Stimulated activated CD4-positive, alpha-beta T cell treated with anti-CD3 and anti-CD28 coated beads, Interleukin-15, amount 100 ng/mL, for 1 hour (primary cell): ENCODE measurements around the gene POTEJ.
"Not testable (repeated sequence)": the region's sequence is repeated elsewhere in the genome, so short reads cannot be mapped to it uniquely, and the experiment has no call there.

Experiments
- DNase-seq, 2 donors: peaks; one replicate each; pipeline ENCODE4 v3.0.0-alpha.2; 2020; ENCODE audit warnings: low read depth in 1 of 2, low spot score in 1 of 2

The POTEJ gene

DNA sequence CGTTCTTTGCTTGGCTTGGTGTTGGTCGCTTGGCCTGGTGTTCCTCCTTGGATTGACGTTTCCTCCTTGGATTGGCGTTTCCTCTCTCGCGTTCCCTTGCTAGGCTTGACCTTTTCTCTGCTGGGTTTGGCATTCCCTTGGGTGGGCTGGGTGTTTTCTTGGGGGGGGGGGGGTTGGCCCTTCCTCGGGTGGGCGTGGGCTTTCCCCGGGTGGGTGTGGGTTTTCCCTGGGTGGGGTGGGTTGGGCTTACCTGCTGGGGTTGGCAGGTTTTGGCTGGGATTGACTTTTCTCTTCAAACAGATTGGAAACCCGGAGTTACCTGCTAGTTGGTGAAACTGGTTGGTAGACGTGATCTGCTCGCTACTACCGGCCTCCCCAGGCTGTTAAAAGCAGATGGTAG is at the start of gene POTEJ:
Gene POTEJ, plus strand, starts transcription at position 301 of the 400 bp plus-strand sequence. Its CDS starts 93 bp downstream, at position 394.
- not testable (repeated sequence) for DNase-seq

DNA sequence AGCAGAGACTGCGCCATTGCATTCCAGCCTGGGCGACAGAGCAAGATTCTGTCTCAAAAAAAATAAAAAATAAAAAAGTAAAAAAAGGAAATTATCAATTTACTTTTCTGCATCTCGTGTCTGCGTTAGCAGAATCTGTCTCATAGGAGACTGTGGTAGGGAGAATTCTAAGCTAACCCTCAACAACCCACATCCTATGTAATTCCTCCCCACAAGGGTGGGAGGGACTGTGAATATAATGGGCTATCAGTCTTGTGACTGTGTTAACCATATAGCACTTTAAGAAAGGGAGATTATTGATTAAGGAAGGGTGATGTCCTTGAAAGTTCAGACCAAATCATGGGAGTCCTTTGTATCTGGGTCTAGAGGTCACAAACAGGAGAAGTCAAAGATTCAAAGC is 45.1 kb upstream of the POTEJ start:
- not testable (repeated sequence) for DNase-seq

DNA sequence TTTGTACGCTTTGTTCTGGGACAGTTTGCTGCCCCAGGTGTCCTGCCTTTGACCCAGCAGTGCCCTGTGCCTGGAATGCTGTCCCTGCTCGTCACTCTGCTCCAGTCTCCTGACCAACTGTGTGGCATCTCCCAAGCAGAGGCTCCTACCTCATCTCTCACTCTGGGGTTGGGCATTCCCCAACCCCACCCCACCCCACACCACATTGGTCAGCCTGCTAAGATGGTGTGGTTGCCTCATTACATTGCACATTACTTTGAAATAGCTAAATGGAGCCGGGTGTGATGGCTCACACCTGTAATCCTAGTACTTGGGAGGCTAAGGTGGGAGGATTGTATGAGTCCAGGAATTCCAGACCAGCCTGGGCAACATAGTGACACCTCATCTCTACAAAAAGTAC is 39.3 kb upstream of the POTEJ start:
- DNase-seq, result not testable (repeated sequence)

DNA sequence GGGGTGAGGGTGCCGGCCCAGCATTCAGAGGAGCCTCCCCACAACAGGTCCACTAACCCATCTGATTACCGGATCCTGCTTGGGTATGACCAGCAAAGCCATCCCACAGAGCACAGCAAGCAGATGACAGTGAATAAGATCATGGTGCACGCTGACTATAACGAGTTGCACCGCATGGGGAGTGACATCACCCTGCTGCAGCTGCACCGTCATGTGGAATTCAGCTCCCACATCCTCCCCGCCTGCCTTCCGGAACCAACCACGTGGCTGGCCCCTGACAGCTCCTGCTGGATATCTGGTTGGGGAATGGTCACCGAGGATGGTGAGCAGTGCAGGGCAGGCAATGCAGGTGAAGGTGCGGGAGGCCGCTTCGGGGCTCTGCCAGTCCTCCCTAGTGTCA is 37.0 kb upstream of the POTEJ start:
- not testable (repeated sequence) for DNase-seq

DNA sequence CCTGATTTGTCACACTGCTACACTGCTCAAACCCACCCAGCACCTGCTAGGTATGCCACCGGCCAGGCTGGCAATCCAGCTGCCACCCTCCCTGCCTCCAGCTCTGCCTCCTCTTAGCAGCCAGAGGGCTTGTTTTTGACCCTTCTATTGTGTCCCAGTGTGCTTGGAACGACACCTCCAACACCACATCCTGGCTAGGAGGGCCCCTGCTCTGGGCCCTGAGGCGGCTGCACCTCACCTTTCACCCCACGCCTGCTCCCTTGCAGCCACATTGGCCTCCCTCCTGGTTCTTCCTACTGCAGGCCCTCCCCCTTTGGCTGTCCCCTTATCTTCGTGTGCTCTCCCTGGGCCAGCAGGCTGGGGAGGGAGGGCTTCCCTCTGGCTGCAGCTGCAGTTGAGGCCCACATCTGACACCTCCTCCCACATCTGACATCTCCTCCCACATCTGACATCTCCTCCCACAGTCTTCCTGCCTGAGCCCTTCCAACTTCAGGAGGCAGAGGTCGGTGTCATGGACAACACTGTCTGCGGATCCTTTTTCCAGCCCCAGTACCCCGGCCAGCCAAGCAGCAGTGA is 34.9 kb upstream of the POTEJ start:
- not testable (repeated sequence) for DNase-seq

DNA sequence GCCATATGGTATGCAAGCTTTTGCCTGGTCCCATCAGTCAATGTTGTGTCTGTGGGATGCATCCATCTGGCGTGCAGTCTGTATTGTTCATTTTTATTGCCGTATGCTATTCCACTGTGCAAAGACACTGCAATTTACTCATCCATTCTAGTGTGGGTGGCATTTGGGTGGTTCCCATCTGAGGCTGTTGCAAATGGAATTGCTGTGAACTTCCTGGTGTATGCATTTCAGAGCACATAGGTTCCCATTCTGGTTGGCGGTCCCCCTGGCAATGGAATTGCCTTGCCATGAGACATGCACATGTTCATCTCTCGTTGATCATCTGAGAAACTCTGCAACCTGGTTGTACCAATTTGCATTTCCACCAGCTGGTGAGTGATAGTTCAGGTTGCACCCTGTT is 33.7 kb upstream of the POTEJ start:
- not testable (repeated sequence) for DNase-seq

DNA sequence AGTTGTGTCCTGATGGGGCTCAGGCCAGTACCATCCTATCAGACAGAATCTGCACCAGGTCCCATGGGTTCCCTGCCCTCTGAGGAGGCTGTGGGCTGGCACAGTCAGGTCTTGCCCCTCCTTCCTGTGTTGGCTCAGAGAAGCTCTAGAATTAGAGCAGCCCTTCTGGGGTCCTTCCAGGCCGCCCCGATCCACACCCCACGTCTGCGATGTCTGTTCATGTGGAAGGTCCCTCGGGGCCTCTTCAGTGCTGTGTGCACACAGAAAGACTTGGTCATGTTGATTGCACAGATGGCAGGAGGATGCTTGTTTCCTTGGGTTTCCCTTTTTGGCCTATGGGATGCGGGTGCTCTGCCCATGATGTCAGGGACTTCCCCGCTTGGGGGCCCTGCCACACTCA is 32.1 kb upstream of the POTEJ start:
- not testable (repeated sequence) for DNase-seq

DNA sequence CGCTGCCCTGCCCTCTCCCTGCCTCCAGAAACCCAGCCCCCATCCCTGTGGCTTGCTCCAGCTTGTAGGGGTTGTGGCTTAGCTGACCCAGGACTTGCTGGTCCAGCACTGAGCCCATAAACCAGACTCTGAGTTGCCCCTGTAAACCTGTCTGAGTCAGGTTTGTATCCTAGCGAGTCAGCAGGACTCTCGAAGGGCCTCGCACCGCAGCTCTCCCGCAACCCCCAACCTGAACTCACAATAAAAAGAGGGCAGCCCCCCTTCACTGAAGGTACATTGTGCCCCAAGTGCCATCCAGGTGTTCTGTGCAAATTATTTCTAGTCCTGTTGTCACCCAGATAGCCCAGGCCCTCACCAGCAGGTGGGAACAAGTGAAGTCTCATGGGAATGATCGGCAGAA is 29.7 kb upstream of the POTEJ start:
- not testable (repeated sequence) for DNase-seq

DNA sequence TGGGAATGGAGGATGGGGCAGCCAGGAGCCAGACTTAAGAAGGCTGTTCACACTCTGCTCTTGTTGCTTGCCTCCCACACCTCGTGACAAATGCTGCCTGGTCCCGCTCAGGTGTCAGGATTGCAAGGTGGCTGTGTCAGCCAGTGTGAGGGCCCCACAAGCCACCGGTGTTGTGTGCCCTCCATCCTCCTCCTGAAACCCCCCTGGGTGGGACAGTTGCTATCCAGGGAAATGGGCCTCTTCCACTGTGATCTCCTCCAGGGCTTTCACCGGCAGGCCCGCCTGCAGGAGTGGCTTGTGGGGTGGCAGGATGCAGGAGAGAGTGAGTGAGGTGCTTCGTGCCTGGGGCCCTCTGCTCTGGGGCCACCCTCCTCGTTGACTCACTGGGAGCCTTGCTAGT is 28.3 kb upstream of the POTEJ start:
- not testable (repeated sequence) for DNase-seq

DNA sequence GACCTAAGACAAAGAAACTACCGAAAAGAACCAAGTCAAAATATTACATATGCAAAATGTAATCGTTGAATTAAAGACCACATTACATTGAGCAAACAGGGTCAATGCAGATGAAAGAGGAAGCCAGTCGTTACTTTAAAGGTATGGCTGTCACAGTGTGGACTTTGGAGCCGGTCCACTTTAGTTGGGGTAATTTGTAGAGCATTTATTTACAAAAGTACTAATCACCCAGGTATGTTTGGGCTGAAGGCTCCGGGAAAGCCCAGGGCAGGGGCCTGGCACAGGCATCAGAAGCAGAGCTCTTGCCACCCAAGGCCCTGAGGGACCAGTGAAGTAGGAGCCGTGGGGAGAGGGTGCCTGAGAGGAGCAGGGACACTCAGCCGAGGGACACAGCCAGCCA is 27.7 kb upstream of the POTEJ start:
- DNase-seq, result not testable (repeated sequence)

DNA sequence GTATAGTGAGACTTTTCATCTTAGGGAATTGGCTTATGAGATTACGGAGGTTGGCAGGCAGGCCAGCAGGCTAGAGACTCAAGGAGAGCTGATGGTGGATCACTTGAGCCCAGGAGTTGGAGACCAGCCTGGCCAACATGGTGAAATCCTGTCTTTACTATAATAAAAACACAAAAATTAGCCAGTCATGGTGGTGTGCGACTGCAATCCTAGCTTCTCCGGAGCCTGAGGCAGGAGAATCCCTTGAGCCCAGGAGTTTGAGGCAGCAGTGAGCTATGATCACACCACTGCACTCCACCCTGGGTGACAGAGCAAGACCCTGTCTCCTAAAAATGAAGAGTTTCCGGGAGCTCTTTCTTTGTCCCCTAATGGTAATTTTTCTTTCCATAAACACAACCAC is 26.5 kb upstream of the POTEJ start:
- DNase-seq, result not testable (repeated sequence)

DNA sequence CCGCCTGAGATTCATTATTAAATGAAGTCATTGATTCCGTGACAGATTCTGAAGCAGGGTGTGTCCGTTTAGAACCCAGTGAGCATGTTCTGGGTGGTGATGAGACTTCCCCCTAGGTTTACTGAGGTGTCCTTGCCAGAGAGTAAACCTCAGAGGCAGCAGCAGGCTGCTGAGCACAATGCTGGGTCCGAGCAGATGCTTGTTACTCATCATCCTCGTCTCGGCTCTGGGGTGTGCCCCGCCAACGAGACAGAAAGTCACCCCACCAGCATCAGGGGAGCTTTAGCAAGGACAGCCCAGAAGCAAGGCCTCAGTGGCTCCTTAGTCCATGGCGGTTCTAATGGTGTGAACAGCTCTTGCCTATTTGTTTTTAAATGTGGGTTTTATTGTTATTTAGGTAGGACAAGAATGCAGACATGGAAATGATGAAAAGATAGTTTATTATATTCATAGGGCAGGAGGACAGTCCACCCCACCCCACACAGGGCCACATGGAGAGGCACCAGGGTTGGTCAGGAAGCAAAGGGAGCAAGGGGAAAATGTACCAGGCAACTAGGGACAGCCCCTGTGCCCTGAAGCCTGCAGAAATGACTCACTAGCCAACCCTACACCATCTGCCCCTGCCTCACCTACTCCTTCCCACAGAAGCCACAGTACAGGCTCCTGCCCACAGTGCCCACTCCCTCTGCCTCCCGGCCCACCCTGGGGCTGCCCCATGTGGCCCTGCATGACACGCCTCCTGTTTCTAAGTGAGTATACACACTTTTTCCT is 22.4 kb upstream of the POTEJ start:
- not testable (repeated sequence) for DNase-seq

DNA sequence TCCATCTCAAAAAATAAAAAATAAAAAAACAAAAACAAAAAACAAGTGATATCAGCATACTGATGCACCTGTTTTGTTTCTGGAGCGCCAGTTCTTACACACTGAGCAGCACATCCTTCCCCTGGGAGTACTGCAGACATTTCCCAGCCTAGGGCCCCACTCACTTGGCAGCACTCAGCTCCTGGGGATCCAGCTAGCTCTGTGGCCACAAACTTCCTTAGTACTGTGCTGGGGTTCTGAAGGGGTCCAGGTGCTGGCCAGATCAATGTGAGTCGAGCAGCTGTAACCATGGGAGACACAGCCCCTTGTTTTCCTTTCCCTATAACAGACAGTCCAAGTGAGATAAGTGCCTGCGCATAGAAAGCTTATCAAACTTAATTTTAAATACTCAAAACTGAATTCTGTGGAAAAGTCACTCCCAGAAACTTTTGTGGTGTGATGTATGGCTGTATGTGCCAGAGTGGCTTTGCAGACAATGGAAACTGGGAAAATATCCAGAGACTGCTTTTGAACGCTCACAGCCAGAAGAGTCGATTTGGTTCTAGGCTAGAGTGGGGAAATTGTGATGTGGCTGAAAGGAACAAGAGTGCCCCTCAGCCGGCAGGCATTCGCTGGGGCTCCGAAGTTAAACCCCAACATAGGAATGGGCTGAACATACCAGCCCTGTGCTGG is 20.9 kb upstream of the POTEJ start:
- DNase-seq, result not testable (repeated sequence)

DNA sequence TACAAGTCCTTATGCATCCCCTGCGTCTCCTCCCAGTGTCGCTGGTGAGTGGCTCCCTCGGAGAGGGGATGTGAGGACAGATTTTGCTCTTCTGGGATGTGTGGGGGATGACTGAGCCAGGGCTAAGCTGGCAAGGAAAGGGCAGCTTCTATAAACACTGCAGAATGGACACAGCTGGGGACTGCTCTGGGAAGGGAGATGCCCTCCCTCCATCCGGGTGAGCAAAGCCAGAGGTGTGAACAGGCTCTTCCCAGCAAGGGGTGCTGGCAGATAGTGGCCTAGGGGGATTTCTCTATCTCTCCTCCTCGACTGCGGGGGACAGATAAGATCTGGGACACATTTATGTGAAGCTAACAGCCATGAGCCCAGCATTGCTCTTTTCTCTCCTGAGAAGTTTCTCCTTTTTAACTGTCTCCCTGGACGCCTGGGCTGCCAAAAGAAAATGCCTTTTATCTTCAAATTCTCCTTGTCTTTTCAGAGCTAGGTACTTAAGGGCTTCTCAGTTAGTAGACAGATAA is 20.3 kb upstream of the POTEJ start:
- not testable (repeated sequence) for DNase-seq

DNA sequence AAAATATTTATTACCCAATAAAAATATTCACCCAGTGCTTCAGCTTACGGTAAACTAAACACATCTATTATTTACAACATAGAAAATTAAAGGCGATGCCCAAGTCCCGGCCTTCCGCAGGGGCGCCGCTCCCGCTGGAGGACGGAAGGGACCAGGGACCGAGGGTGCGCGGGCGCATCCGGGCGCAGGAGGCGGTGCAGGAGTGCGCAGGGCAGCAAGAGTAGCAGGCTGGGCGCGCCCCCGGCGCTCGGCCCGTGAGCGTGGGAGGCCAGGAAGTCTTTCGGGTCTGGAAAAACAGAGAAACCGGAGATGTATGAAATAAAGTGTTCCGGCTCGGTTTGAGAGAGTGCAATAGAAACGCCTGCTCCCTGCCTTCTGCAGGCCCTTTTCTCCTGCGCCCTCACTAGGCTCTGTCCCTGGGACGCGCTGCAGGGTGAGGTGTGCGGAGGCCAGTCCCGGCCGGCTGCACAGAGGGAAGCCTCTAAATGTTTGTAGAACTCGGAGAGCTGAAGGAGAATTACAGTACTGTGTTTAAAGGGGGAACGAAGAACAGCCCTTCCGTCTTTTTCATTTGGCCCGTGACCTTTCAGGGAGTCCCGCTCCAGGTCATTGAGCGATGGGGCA is 18.3 kb upstream of the POTEJ start:
- DNase-seq, result not testable (repeated sequence)

DNA sequence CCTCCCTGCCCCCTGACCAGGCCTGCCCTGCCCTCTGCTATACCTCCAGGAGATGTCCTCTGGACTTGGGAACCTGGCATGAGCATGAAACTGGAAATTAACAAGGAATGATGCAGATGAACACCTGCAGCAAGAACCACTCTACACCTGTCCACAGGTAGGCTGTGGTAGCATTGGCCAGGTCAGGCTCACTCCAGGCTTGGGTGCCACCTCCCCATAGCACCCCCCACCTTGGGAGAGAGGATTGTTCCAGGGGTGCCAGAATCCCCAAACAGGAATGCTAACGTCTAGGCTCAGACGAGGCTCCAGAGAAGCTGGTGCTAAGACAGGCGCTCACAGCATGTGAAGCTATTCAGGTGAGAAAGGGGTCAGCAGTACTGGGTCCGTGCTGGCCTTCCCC is 17.2 kb upstream of the POTEJ start:
- not testable (repeated sequence) for DNase-seq

DNA sequence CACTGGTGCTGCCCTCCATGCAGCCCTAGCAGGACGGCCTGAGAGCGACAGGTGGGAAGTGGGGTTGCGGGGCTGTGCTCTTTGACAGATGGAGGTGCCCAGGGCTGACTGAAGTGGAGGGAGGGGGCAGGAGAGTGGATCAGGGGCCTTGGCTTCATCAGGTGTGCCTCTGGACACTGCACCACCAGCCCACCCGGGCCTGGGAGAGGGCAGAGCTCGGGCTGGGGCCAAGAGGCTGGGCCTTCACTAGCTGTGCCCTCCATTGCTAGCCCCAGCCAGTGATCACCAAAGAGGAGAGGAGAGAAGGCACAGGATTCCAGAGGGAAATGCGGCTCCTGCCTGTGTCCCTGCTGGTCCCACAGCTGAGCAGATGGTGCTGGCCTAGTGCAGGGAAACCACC is 14.5 kb upstream of the POTEJ start:
- not testable (repeated sequence) for DNase-seq

DNA sequence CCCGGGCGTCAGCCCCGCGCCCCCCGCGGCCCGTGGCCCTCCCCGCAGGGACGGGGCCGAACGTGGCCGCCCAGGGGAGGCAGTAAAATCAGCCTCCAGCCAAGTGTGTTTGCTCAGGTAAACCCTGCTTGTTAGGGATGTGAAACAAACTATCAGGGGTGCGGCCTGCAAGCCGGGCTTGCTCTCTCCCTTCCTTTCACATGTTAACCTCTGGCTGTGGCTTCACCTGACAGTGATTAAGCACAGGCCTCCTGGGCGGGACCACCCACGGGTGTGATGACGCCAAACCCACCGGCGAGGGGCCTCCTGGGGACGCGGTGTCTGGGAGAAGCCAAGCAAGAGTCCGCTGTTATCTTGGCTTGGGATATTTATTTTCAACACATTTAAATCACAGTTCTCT is 13.2 kb upstream of the POTEJ start:
- not testable (repeated sequence) for DNase-seq

DNA sequence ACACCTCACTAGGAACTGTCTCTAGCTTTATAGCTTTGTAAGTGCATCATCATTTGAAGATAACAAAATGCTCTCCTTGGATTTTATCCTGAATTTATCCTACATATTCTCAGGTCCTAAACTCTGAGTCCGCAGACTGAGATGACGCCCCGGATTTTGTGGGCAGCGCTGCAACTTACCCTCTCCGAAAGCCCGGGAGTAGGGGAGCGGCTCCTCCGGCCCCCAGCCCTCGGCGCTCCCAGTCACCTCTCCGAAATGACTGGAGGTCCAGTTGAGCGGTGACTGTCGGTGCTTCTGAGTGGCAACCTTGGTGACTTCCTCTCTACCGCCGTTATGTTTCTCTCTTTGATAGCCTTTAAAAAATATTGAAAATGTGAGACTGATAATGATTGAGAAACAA is 12.8 kb upstream of the POTEJ start:
- DNase-seq, result not testable (repeated sequence)

DNA sequence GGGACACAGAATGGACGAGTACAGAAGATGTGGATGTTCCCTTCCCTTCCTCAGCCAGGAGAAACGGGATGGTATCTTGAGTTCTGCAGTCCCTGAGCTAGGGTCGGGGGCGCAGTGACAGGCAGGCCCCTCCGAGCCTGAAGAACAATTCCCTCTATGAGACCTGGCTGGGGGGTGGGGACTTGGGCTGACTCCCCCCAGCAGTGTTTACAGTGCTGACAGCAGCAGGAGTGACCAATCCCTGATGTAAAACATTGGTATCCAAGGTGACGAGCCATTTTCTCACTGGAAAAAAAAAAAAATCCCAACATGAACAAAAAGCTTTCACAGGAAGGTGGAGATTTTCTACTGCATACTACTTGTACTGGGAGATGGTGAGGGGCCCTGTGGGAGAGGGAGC is 11.8 kb upstream of the POTEJ start, which contains the start of gene CFC1:
Gene CFC1, minus strand, starts transcription at position 183 of the 400 bp plus-strand sequence. CDS start 288 bp downstream, outside the sequence.
- DNase-seq, result not testable (repeated sequence)

DNA sequence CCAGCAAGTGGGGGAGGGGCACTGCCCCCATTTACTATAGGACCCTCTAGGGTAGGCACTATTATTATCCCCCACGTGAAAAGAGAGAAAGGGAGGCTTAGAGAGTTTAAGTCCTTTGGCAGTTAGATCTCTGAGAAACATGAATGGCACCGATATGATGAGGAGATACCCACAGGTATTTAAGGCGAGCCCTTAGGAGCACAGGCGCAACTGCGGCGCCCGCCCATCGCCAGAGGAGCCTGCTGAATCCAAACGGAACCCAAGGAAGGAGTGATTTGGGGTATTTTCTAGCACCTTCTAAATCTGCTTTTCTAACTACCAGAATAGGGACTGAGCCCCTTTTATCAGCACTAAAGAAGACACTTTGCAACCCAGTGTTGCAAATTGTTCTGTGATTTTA is 11.3 kb upstream of the POTEJ start:
- DNase-seq, result not testable (repeated sequence)
